WTC11 (cell line): ENCODE results near the gene BMP10. TPM values are rescaled to one million over a fixed set of nuclear protein-coding genes. Genes with fewer than 3 reads are reported as not detected.

Experiments
- ATAC-seq: fragments of 200-7000 bp; cut with Tn5 transposase; 2 replicates; pipeline ENCODE4 v1.10.0; 2021; ENCODE audit warnings: mild to moderate bottlenecking, moderate library complexity
- CTCF ChIA-PET: fragments of 300-600 bp; sonication (Branson Sonifier 250); formaldehyde crosslinking; loops from one replicate; lab custom pipeline; 2021; ENCODE audit warnings: antibody characterized with exemption; lab: Charles Lee
- POLR2A ChIA-PET: fragments of 350-600 bp; sonication (Branson Sonifier 250); formaldehyde crosslinking; loops from one replicate; lab custom pipeline; 2021; ENCODE audit warnings: antibody characterized with exemption; lab: Charles Lee
- DNase-seq: peaks from one replicate; pipeline ENCODE4 v3.0.0; 2021; ENCODE audit warnings: low spot score
- H3K27ac Mint-ChIP-seq: 2 replicates; pipeline ENCODE4 v1.8.0; 2021; ENCODE audit warnings: mixed read lengths
- H3K27me3 Mint-ChIP-seq: 2 replicates; pipeline ENCODE4 v1.8.0; 2021; ENCODE audit warnings: low read depth, mild to moderate bottlenecking, moderate library complexity, mixed read lengths
- H3K36me3 Mint-ChIP-seq: 2 replicates; pipeline ENCODE4 v1.8.0; 2021; ENCODE audit warnings: mixed read lengths
- H3K4me1 Mint-ChIP-seq: 2 replicates; pipeline ENCODE4 v1.8.0; 2022; ENCODE audit warnings: mixed read lengths
- H3K4me3 Mint-ChIP-seq: 2 replicates; pipeline ENCODE4 v1.8.0; 2021; ENCODE audit warnings: mild to moderate bottlenecking, moderate library complexity, mixed read lengths
- H3K9me3 Mint-ChIP-seq: 2 replicates; pipeline ENCODE4 v1.8.0; 2021; ENCODE audit warnings: mixed read lengths
- E2F5 ChIP-seq: sonication (generic); formaldehyde crosslinking; IDR thresholded peaks from 2 replicates; pipeline ENCODE4 v1.8.1; 2022; ENCODE audit warnings: mild to moderate bottlenecking, moderate library complexity, missing genetic modification reagents
- ELF4 ChIP-seq: sonication (generic); formaldehyde crosslinking; IDR thresholded peaks from 2 replicates; pipeline ENCODE4 v1.8.1; 2022; ENCODE audit warnings: low read depth, mild to moderate bottlenecking, moderate library complexity, missing genetic modification reagents
- EMX1 ChIP-seq: fragments of 250-450 bp; sonication (Bioruptor Pico); IDR thresholded peaks from 2 replicates; pipeline ENCODE4 v1.8.0; 2021; ENCODE audit warnings: mild to moderate bottlenecking
- FOXJ3 ChIP-seq: sonication (generic); formaldehyde crosslinking; IDR thresholded peaks from 2 replicates; pipeline ENCODE4 v1.9.0; 2021; ENCODE audit warnings: missing genetic modification reagents, mild to moderate bottlenecking, borderline replicate concordance
- PRRX2 ChIP-seq: fragments of 250-450 bp; sonication (Bioruptor Pico); IDR thresholded peaks from 2 replicates; pipeline ENCODE4 v1.8.0; 2021; ENCODE audit warnings: mild to moderate bottlenecking
- TEAD4 ChIP-seq: sonication (generic); formaldehyde crosslinking; IDR thresholded peaks from 2 replicates; pipeline ENCODE4 v1.8.0; 2022; ENCODE audit warnings: mild to moderate bottlenecking, missing genetic modification reagents
- ZNF219 ChIP-seq: sonication (generic); formaldehyde crosslinking; IDR thresholded peaks from 2 replicates; pipeline ENCODE4 v1.8.0; 2023; ENCODE audit warnings: missing genetic modification reagents, mild to moderate bottlenecking, borderline replicate concordance
- ZNF232 ChIP-seq: sonication (generic); formaldehyde crosslinking; IDR thresholded peaks from 2 replicates; pipeline ENCODE4 v1.8.0; 2022; ENCODE audit warnings: mild to moderate bottlenecking, missing genetic modification reagents
- ZNF317 ChIP-seq: sonication (generic); formaldehyde crosslinking; IDR thresholded peaks from 2 replicates; pipeline ENCODE4 v1.8.1; 2023; ENCODE audit warnings: low read depth, mild to moderate bottlenecking, moderate library complexity, missing genetic modification reagents, borderline replicate concordance
- ZNF423 ChIP-seq: fragments of 250-450 bp; sonication (Bioruptor Pico); IDR thresholded peaks from 2 replicates; pipeline ENCODE4 v2.1.2; 2022; ENCODE audit warnings: mild to moderate bottlenecking, moderate library complexity
- ZNF512 ChIP-seq: sonication (generic); formaldehyde crosslinking; IDR thresholded peaks from 2 replicates; pipeline ENCODE4 v1.8.1; 2022; ENCODE audit warnings: missing genetic modification reagents, borderline replicate concordance
- total RNA-seq: library from RNA; stranded (reverse); gene quantifications from 3 replicates; pipeline ENCODE4 v1.2.3, GENCODE V29; 2021
- TF ChIP-seq, protein P1 (sequence below): sonication (generic); formaldehyde crosslinking; IDR thresholded peaks from 2 replicates; pipeline ENCODE4 v1.8.0; 2022; ENCODE audit warnings: mild to moderate bottlenecking, missing genetic modification reagents

Gene BMP10
- total RNA-seq, 1 experiment from 2014 or later, result not detected

DNA sequence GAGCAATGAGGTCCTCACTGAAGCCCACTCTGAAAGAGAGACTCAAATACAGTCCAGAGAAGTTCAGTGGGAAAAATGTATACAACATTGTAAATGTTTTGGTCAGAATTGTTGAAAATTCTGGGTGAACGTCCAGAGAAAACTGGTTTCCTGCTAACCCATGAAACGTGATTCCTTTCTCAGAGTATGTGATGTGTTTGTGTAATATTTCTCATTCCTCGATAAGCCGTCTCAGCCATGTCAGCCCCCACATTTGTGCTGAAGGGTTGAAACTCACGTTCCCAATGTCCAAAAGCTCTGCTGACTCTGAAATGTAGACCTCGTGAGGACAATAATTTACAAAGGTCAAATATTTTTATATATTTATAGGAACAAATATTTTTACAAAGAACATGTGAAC, 51.6 kb downstream of the BMP10 start:
- peaks cover 24% of the 10 kb centered on the region for H3K4me1 Mint-ChIP-seq
- ChIA-PET CTCF (interaction anchor here (0.8 kb wide), 1 partner anchor 68 kb away, joined by 3 read pairs; no protein-coding TSS in a partner anchor), POLR2A (no interaction called here)
- no peak overlapping the region for H3K4me3 Mint-ChIP-seq
- H3K36me3 Mint-ChIP-seq, result no peaks in the 10 kb centered on the region; the same call in 1 of the 2 replicates
- no peak for TF ChIP-seq ZNF423
- no peak for TF ChIP-seq ELF4 (CRISPR knock-in tag)
- TF ChIP-seq ZNF317 (CRISPR knock-in tag), result no peak
- no peak for TF ChIP-seq PRRX2 (CRISPR knock-in tag)
- no peak for TF ChIP-seq ZNF512 (CRISPR knock-in tag)
- no peak for TF ChIP-seq ZNF219
- no peak for TF ChIP-seq ZNF232 (CRISPR knock-in tag)
- TF ChIP-seq, protein P1, sequence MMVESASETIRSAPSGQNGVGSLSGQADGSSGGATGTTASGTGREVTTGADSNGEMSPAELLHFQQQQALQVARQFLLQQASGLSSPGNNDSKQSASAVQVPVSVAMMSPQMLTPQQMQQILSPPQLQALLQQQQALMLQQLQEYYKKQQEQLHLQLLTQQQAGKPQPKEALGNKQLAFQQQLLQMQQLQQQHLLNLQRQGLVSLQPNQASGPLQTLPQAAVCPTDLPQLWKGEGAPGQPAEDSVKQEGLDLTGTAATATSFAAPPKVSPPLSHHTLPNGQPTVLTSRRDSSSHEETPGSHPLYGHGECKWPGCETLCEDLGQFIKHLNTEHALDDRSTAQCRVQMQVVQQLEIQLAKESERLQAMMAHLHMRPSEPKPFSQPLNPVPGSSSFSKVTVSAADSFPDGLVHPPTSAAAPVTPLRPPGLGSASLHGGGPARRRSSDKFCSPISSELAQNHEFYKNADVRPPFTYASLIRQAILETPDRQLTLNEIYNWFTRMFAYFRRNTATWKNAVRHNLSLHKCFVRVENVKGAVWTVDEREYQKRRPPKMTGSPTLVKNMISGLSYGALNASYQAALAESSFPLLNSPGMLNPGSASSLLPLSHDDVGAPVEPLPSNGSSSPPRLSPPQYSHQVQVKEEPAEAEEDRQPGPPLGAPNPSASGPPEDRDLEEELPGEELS, result no peak
- no peak for TF ChIP-seq E2F5 (CRISPR knock-in tag)
- ATAC-seq (no peak), DNase-seq (no peak)
- H3K27me3 Mint-ChIP-seq, result no peaks in the 10 kb centered on the region
- no peak overlapping the region for H3K27ac Mint-ChIP-seq
- H3K9me3 Mint-ChIP-seq, result no peaks in the 10 kb centered on the region

DNA sequence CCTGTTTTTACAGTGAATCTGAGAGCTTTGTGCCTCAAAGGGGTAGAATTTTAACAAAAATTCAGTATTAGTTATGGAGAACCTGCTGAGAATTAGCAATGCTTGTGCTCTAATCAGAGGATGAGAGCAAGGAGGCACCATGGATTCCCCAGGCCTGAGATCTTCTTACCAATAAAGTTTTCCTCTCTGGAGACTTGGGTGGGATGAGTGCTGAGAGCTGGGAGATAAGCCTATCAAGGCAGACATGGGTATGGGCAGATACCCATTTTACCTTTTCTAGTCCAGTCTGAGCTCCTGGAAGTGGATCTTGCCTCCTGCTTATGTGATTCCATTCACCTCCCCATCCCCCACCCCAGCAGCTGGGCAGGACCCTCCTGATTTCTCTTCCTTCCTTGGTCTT, 53.9 kb downstream of the BMP10 start:
- no peak overlapping the region for H3K4me3 Mint-ChIP-seq
- DNase-seq, result no peak
- H3K9me3 Mint-ChIP-seq, result no peaks in the 10 kb centered on the region
- no peak for ATAC-seq
- H3K27me3 Mint-ChIP-seq, result no peaks in the 10 kb centered on the region
- POLR2A ChIA-PET, result no interaction called here
- CTCF ChIA-PET, result no interaction called here
- TF ChIP-seq TEAD4 (CRISPR knock-in tag), result no peak
- TF ChIP-seq EMX1 (CRISPR knock-in tag), result no peak
- TF ChIP-seq FOXJ3 (CRISPR knock-in tag), result no peak
- TF ChIP-seq, all 79 proteins: peak for 0
- no peaks in the 10 kb centered on the region for H3K36me3 Mint-ChIP-seq
- no peak overlapping the region for H3K27ac Mint-ChIP-seq
- peaks cover 24% of the 10 kb centered on the region for H3K4me1 Mint-ChIP-seq

Other genes starting within 250 kb of the BMP10 start
- 2.6 to 4.4 TPM (median 2.8 TPM) in 3 replicates for gene PROKR1, start 227.8 kb downstream of the BMP10 start, total RNA-seq
- gene ARHGAP25, start 136.6 kb downstream of the BMP10 start, total RNA-seq, result 2.6 to 3.4 TPM (median 2.9 TPM) in 3 replicates
- not detected in 3 replicates for gene GKN2, start 81.5 kb upstream of the BMP10 start, total RNA-seq
- not detected in 3 replicates for gene GKN1, start 103.2 kb upstream of the BMP10 start, total RNA-seq
- 30.0 to 37.7 TPM (median 36.8 TPM) in 3 replicates for gene ANTXR1, start 141.8 kb upstream of the BMP10 start, total RNA-seq